ENCODE results near the gene LRPPRC. TPM values are rescaled to one million over a fixed set of nuclear protein-coding genes. Genes with fewer than 3 reads are reported as not detected.
"Not testable (repeated sequence)": the region's sequence is repeated elsewhere in the genome, so short reads cannot be mapped to it uniquely, and the experiment has no call there.

The LRPPRC gene
- 173 and 179 TPM in 2 replicates for total RNA-seq

- intact Hi-C loops (cut with micrococcal nuclease) = loop anchor here (1.0 to 10.0 kb wide), 4 partner anchors 172 to 1181 kb away; partner anchors contain the start of genes CAMKMT, PPM1B, PREPL and THADA
- H3K4me3 Mint-ChIP-seq = peak within 1 kb of the TSS; percentile 96
- H3K27ac Mint-ChIP-seq = peak within 1 kb of the TSS; percentile 95
- DNase-seq = peak; percentile 96
- peaks cover 44% of the 10 kb centered on the region for H3K36me3 Mint-ChIP-seq (ENCODE audit: low read depth)
- no peaks in the 10 kb centered on the region for H3K9me3 Mint-ChIP-seq
- H3K27me3 Mint-ChIP-seq = peaks cover 5% of the 10 kb centered on the region
- H3K4me1 Mint-ChIP-seq = peaks cover 32% of the 10 kb centered on the region
Observed at GRCh38 chr2:43995733-43996533, at the start of gene LRPPRC. Gene LRPPRC, minus strand, starts transcription at chr2:43995989. Its CDS starts 42 bp downstream, at chr2:43995947.

- no peak overlapping the region for H3K4me3 Mint-ChIP-seq
- intact Hi-C loops (cut with micrococcal nuclease) = loop anchor here (2.0 kb wide), 1 partner anchor 434 kb away; no protein-coding TSS in a partner anchor
- H3K9me3 Mint-ChIP-seq = no peaks in the 10 kb centered on the region
- no peaks in the 10 kb centered on the region for H3K36me3 Mint-ChIP-seq (ENCODE audit: low read depth)
- H3K27me3 Mint-ChIP-seq = peaks cover 7% of the 10 kb centered on the region
- H3K4me1 Mint-ChIP-seq = no peaks in the 10 kb centered on the region
- no peak overlapping the region for H3K27ac Mint-ChIP-seq
- DNase-seq = no peak
Observed at GRCh38 chr2:44045061-44045460, 49.3 kb upstream of the LRPPRC start.

- intact Hi-C loops (cut with micrococcal nuclease) = loop anchor here (1.0 to 2.0 kb wide), 3 partner anchors 43 to 910 kb away; no protein-coding TSS in a partner anchor
- H3K36me3 Mint-ChIP-seq (ENCODE audit: low read depth) = no peaks in the 10 kb centered on the region
- H3K27me3 Mint-ChIP-seq = peaks cover 9% of the 10 kb centered on the region
- H3K4me1 Mint-ChIP-seq = no peaks in the 10 kb centered on the region
- no peak overlapping the region for H3K4me3 Mint-ChIP-seq
- DNase-seq = peak; percentile 94
- no peaks in the 10 kb centered on the region for H3K9me3 Mint-ChIP-seq
- no peak overlapping the region for H3K27ac Mint-ChIP-seq
Observed at GRCh38 chr2:44044281-44044720, 48.5 kb upstream of the LRPPRC start.

- H3K4me3 Mint-ChIP-seq = no peak overlapping the region
- no peaks in the 10 kb centered on the region for H3K36me3 Mint-ChIP-seq (ENCODE audit: low read depth)
- DNase-seq = no peak
- H3K4me1 Mint-ChIP-seq = no peaks in the 10 kb centered on the region
- intact Hi-C loops (cut with micrococcal nuclease) = no loop called here
- no peak overlapping the region for H3K27ac Mint-ChIP-seq
- H3K27me3 Mint-ChIP-seq = peaks cover 7% of the 10 kb centered on the region
- no peaks in the 10 kb centered on the region for H3K9me3 Mint-ChIP-seq
Observed at GRCh38 chr2:44040365-44040764, 44.6 kb upstream of the LRPPRC start.

- Mint-ChIP-seq H3K27me3 (peaks cover 10% of the 10 kb centered on the region), H3K9me3 (no peaks in the 10 kb centered on the region), H3K4me1 (no peaks in the 10 kb centered on the region), H3K27ac (no peak overlapping the region), H3K36me3 (ENCODE audit: low read depth) (no peaks in the 10 kb centered on the region), H3K4me3 (no peak overlapping the region)
- intact Hi-C loops (cut with micrococcal nuclease) = no loop called here
- no peak for DNase-seq
Observed at GRCh38 chr2:44038277-44038676, 42.5 kb upstream of the LRPPRC start.

- intact Hi-C loops (cut with micrococcal nuclease) = no loop called here
- Mint-ChIP-seq H3K4me1 (no peaks in the 10 kb centered on the region), H3K9me3 (no peaks in the 10 kb centered on the region), H3K27me3 (peaks cover 11% of the 10 kb centered on the region), H3K27ac (no peak overlapping the region), H3K4me3 (no peak overlapping the region), H3K36me3 (ENCODE audit: low read depth) (no peaks in the 10 kb centered on the region)
- DNase-seq = no peak
Observed at GRCh38 chr2:44037221-44037620, 41.4 kb upstream of the LRPPRC start.

GRCh38 chr2:44033947-44034346 lies 38.2 kb upstream of the LRPPRC start:
- Mint-ChIP-seq H3K36me3 (ENCODE audit: low read depth) (no peaks in the 10 kb centered on the region), H3K4me3 (no peak overlapping the region), H3K4me1 (no peaks in the 10 kb centered on the region), H3K27me3 (peaks cover 13% of the 10 kb centered on the region), H3K27ac (no peak overlapping the region), H3K9me3 (no peaks in the 10 kb centered on the region)
- intact Hi-C loops (cut with micrococcal nuclease) = no loop called here
- DNase-seq = no peak

- H3K4me3 Mint-ChIP-seq; intact Hi-C loops (cut with micrococcal nuclease); H3K36me3 Mint-ChIP-seq (ENCODE audit: low read depth); H3K27ac Mint-ChIP-seq; H3K4me1 Mint-ChIP-seq; H3K9me3 Mint-ChIP-seq; DNase-seq; H3K27me3 Mint-ChIP-seq: not testable (repeated sequence)
Observed at GRCh38 chr2:44027076-44027475, 31.3 kb upstream of the LRPPRC start.

- H3K4me3 Mint-ChIP-seq = no peak overlapping the region
- no peaks in the 10 kb centered on the region for H3K36me3 Mint-ChIP-seq (ENCODE audit: low read depth)
- H3K27me3 Mint-ChIP-seq = peaks cover 6% of the 10 kb centered on the region
- H3K4me1 Mint-ChIP-seq = peaks cover 2% of the 10 kb centered on the region
- H3K27ac Mint-ChIP-seq = no peak overlapping the region
- intact Hi-C loops (cut with micrococcal nuclease) = no loop called here
- H3K9me3 Mint-ChIP-seq = peaks cover 5% of the 10 kb centered on the region
- DNase-seq = peak; percentile 84
Observed at GRCh38 chr2:44016282-44016681, 20.5 kb upstream of the LRPPRC start.

- no peaks in the 10 kb centered on the region for H3K36me3 Mint-ChIP-seq (ENCODE audit: low read depth)
- H3K9me3 Mint-ChIP-seq = peaks cover 5% of the 10 kb centered on the region
- H3K27me3 Mint-ChIP-seq = peaks cover 6% of the 10 kb centered on the region
- intact Hi-C loops (cut with micrococcal nuclease) = no loop called here
- peaks cover 2% of the 10 kb centered on the region for H3K4me1 Mint-ChIP-seq
- H3K4me3 Mint-ChIP-seq = no peak overlapping the region
- no peak overlapping the region for H3K27ac Mint-ChIP-seq
- DNase-seq = no peak
Observed at GRCh38 chr2:44015239-44015638, 19.4 kb upstream of the LRPPRC start.

- intact Hi-C loops (cut with micrococcal nuclease); H3K4me3 Mint-ChIP-seq; H3K27ac Mint-ChIP-seq; H3K9me3 Mint-ChIP-seq; DNase-seq; H3K36me3 Mint-ChIP-seq (ENCODE audit: low read depth); H3K4me1 Mint-ChIP-seq: not testable (repeated sequence)
- peaks cover 10% of the 10 kb centered on the region for H3K27me3 Mint-ChIP-seq
Observed at GRCh38 chr2:44013205-44013604, 17.4 kb upstream of the LRPPRC start.

GRCh38 chr2:44010266-44010665 lies 14.5 kb upstream of the LRPPRC start:
- H3K36me3 Mint-ChIP-seq (ENCODE audit: low read depth) = no peaks in the 10 kb centered on the region

GRCh38 chr2:44009136-44009735 lies 13.4 kb upstream of the LRPPRC start:
- intact Hi-C loops (cut with micrococcal nuclease) = no loop called here
- peaks cover 9% of the 10 kb centered on the region for H3K4me1 Mint-ChIP-seq
- H3K36me3 Mint-ChIP-seq (ENCODE audit: low read depth) = no peaks in the 10 kb centered on the region
- DNase-seq = no peak
- peaks cover 12% of the 10 kb centered on the region for H3K27me3 Mint-ChIP-seq
- no peak overlapping the region for H3K4me3 Mint-ChIP-seq
- H3K27ac Mint-ChIP-seq = no peak overlapping the region
- H3K9me3 Mint-ChIP-seq = peaks cover 5% of the 10 kb centered on the region

More at GRCh38 chr2:44010266-44010665, 14.5 kb upstream of the LRPPRC start:
- Mint-ChIP-seq H3K27ac (no peak overlapping the region), H3K4me3 (no peak overlapping the region), H3K27me3 (peaks cover 12% of the 10 kb centered on the region), H3K9me3 (peaks cover 5% of the 10 kb centered on the region), H3K4me1 (peaks cover 7% of the 10 kb centered on the region)
- intact Hi-C loops (cut with micrococcal nuclease) = no loop called here
- DNase-seq = no peak

- no peak overlapping the region for H3K4me3 Mint-ChIP-seq
- H3K27ac Mint-ChIP-seq = no peak overlapping the region
- H3K4me1 Mint-ChIP-seq = peaks cover 7% of the 10 kb centered on the region
- no peak for DNase-seq
- H3K36me3 Mint-ChIP-seq (ENCODE audit: low read depth) = no peaks in the 10 kb centered on the region
- intact Hi-C loops (cut with micrococcal nuclease) = no loop called here
- no peaks in the 10 kb centered on the region for H3K9me3 Mint-ChIP-seq
- peaks cover 13% of the 10 kb centered on the region for H3K27me3 Mint-ChIP-seq
Observed at GRCh38 chr2:44005846-44006245, 10.1 kb upstream of the LRPPRC start.

Measured in activated CD4-positive, alpha-beta T cell treated with anti-CD3 and anti-CD28 coated beads, Interleukin-2, amount 10 ng/mL, durations not matched to agents 24 days and 14 days (primary cell).